Type B pancreatic cell (in vitro differentiated cells): Measurements from ENCODE around the gene TRIM52. TPM values are rescaled to one million over a fixed set of nuclear protein-coding genes. Genes with fewer than 3 reads are reported as not detected.
A peak's percentile ranks its signal among the peaks of the same experiment; 100 is the strongest.
"Not testable (repeated sequence)": the region's sequence is repeated elsewhere in the genome, so short reads cannot be mapped to it uniquely, and the experiment has no call there.

Experiments used
- DNase-seq: peaks from one replicate; pipeline ENCODE4 v3.0.0; 2021; ENCODE audit warnings: mixed read lengths; ENCODE audit not compliant: unreplicated experiment; ENCODE audit errors: extremely low spot score
- H3K27ac Mint-ChIP-seq: 2 replicates; pipeline ENCODE4 v1.8.0; 2021; ENCODE audit warnings: mild to moderate bottlenecking, mixed read lengths
- H3K27me3 Mint-ChIP-seq: 2 replicates; pipeline ENCODE4 v1.8.0; 2021; ENCODE audit warnings: mixed read lengths
- H3K36me3 Mint-ChIP-seq: 2 replicates; pipeline ENCODE4 v1.8.0; 2021; ENCODE audit warnings: mixed read lengths
- H3K4me1 Mint-ChIP-seq: one replicate; pipeline ENCODE4 v1.8.0; 2021; ENCODE audit warnings: mixed read lengths; ENCODE audit not compliant: unreplicated experiment
- H3K4me3 Mint-ChIP-seq: 2 replicates; pipeline ENCODE4 v1.8.0; 2021; ENCODE audit warnings: mild to moderate bottlenecking, mixed read lengths
- H3K9me3 Mint-ChIP-seq: 2 replicates; pipeline ENCODE4 v1.8.0; 2021; ENCODE audit warnings: mixed read lengths
- CTCF ChIP-seq: fragments of 200-600 bp; sonication (generic); conservative IDR thresholded peaks from 2 replicates; pipeline ENCODE4 v1.5.0; 2021; ENCODE audit warnings: antibody characterized with exemption, mild to moderate bottlenecking
- total RNA-seq: library from RNA; stranded (reverse); gene quantifications from 2 replicates; pipeline ENCODE4 v1.2.1, GENCODE V29; 2021; ENCODE audit warnings: low replicate concordance

Gene TRIM52
- total RNA-seq, 1 donor from 2014 or later, result 14.1 TPM

GRCh38 chr5:181212934-181213333 lies 48.0 kb downstream of the TRIM52 start:
- Mint-ChIP-seq H3K4me3 (peak overlapping the region; percentile 35), H3K36me3 (peaks cover under 1% of the 10 kb centered on the region), H3K27me3 (peaks cover 38% of the 10 kb centered on the region), H3K9me3 (no peaks in the 10 kb centered on the region), H3K4me1 (peaks cover 12% of the 10 kb centered on the region), H3K27ac (no peak overlapping the region)
- TF ChIP-seq CTCF, result no peak
- DNase-seq, result no peak

GRCh38 chr5:181212080-181212479 lies 48.9 kb downstream of the TRIM52 start:
- H3K27ac Mint-ChIP-seq, result no peak overlapping the region
- H3K9me3 Mint-ChIP-seq, result no peaks in the 10 kb centered on the region
- peaks cover 41% of the 10 kb centered on the region for H3K27me3 Mint-ChIP-seq
- DNase-seq, result no peak
- H3K36me3 Mint-ChIP-seq, result no peaks in the 10 kb centered on the region
- H3K4me3 Mint-ChIP-seq, result no peak overlapping the region
- peaks cover 6% of the 10 kb centered on the region for H3K4me1 Mint-ChIP-seq
- TF ChIP-seq CTCF, result no peak

- DNase-seq, result no peak
- H3K27me3 Mint-ChIP-seq, result peaks cover 46% of the 10 kb centered on the region
- H3K4me1 Mint-ChIP-seq, result peaks cover 8% of the 10 kb centered on the region
- H3K36me3 Mint-ChIP-seq, result no peaks in the 10 kb centered on the region
- H3K27ac Mint-ChIP-seq, result no peak overlapping the region
- no peak for TF ChIP-seq CTCF
- no peak overlapping the region for H3K4me3 Mint-ChIP-seq
- no peaks in the 10 kb centered on the region for H3K9me3 Mint-ChIP-seq
Measured at GRCh38 chr5:181211208-181211607, 49.7 kb downstream of the TRIM52 start.

GRCh38 chr5:181210698-181211097 lies 50.2 kb downstream of the TRIM52 start:
- not testable (repeated sequence) for H3K9me3 Mint-ChIP-seq, DNase-seq, H3K27ac Mint-ChIP-seq, H3K4me3 Mint-ChIP-seq, H3K36me3 Mint-ChIP-seq
- peaks cover 50% of the 10 kb centered on the region for H3K27me3 Mint-ChIP-seq
- H3K4me1 Mint-ChIP-seq, result peaks cover 12% of the 10 kb centered on the region

- H3K27ac Mint-ChIP-seq, H3K36me3 Mint-ChIP-seq, H3K9me3 Mint-ChIP-seq, DNase-seq, H3K4me3 Mint-ChIP-seq: not testable (repeated sequence)
- H3K27me3 Mint-ChIP-seq, result peaks cover 54% of the 10 kb centered on the region
- peaks cover 15% of the 10 kb centered on the region for H3K4me1 Mint-ChIP-seq
Measured at GRCh38 chr5:181210148-181210547, 50.8 kb downstream of the TRIM52 start.

- peaks cover 58% of the 10 kb centered on the region for H3K27me3 Mint-ChIP-seq
- not testable (repeated sequence) for DNase-seq, H3K9me3 Mint-ChIP-seq, H3K4me3 Mint-ChIP-seq, H3K36me3 Mint-ChIP-seq, H3K27ac Mint-ChIP-seq
- peaks cover 15% of the 10 kb centered on the region for H3K4me1 Mint-ChIP-seq
Measured at GRCh38 chr5:181209006-181209405, 51.9 kb downstream of the TRIM52 start.

GRCh38 chr5:181207960-181208253 lies 53.0 kb downstream of the TRIM52 start:
- peak overlapping the region; percentile 98 for H3K4me3 Mint-ChIP-seq
- no peaks in the 10 kb centered on the region for H3K36me3 Mint-ChIP-seq
- H3K27me3 Mint-ChIP-seq, result peaks cover 59% of the 10 kb centered on the region
- DNase-seq, result no peak
- peak overlapping the region; percentile 99 for H3K27ac Mint-ChIP-seq
- no peaks in the 10 kb centered on the region for H3K9me3 Mint-ChIP-seq
- H3K4me1 Mint-ChIP-seq, result peaks cover 15% of the 10 kb centered on the region
- no peak for TF ChIP-seq CTCF
